GM19324 (cell line): ENCODE data around the gene DNAJC11.
"Not testable (repeated sequence)": the region's sequence is repeated elsewhere in the genome, so short reads cannot be mapped to it uniquely, and the experiment has no call there.

Experiments used
- ATAC-seq: cut with Tn5 transposase; IDR thresholded peaks from one replicate; pipeline ENCODE4 v1.9.1; 2021; ENCODE audit warnings: mild to moderate bottlenecking, moderate library complexity; ENCODE audit not compliant: unreplicated experiment, low FRiP score

Gene DNAJC11

GRCh38 chr1:6699915-6700314 is 1.7 kb downstream of the DNAJC11 start:
- not testable (repeated sequence) for ATAC-seq

GRCh38 chr1:6695868-6696267 is 5.7 kb downstream of the DNAJC11 start:
- ATAC-seq = no peak

DNA sequence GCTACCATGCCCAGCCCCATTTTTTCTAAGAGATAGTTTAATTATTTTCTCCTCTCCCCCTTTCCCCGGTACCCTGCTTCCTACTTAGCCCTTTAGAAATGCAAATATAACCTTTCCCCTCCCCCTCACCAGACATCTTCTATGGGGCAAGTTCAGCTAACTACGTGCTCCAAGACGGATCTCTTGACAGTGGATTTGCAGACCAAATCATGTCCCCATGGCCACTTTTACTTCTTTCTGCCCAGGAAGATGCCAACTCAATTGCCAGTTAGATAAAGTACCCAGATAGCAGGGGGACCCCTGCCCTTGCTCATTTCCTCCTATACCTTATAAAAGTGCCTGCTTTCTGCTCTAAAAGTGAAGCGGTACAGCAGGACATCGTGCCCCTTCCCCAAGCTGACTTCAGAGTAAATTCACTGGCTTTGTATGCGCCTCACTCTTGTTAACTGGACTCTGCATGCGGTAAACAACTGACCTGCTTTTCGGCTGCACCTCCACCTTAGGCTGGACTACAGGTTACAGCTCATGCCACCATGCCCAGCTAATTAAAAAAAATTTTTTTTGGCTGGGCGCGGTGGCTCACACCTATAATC is 7.4 kb downstream of the DNAJC11 start:
- ATAC-seq = no peak

DNA sequence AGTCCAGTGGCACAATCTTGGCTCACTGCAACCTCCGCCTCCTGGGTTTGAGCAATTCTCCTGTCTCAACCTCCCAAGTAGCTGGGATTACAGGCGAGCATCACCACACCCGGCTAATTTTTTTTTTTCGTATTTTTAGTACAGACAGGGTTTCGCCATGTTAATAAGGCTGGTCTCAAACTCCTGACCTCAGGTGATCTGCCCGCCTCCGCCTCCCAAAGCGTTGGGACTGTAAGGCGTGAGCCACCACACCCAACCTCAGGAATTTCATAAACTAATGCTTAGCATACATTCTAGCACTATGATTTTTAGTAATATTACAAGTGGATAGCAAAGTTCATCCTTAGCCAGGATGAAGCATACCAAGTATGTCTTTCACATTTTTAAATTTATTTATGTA is 8.7 kb downstream of the DNAJC11 start:
- ATAC-seq = no peak

DNA sequence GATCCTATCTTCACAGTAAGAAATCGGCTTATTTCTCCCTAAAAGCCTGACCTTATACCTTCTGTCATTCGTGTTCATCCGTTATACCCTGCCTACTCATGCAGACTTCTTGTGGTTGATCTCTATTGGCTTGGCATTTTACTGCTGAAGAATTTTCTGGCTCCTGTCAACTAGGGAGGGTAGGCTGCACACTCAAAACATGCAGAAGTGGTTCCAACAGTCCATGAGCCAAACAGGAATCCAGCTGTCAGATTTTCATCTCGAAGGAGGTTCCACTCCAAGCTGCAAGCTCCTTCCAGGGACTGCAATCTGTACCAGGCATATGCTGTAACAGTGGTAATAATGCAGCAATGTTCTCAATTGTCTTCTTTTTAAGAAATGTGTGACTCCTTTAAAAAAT is 10.1 kb downstream of the DNAJC11 start:
- no peak for ATAC-seq

DNA sequence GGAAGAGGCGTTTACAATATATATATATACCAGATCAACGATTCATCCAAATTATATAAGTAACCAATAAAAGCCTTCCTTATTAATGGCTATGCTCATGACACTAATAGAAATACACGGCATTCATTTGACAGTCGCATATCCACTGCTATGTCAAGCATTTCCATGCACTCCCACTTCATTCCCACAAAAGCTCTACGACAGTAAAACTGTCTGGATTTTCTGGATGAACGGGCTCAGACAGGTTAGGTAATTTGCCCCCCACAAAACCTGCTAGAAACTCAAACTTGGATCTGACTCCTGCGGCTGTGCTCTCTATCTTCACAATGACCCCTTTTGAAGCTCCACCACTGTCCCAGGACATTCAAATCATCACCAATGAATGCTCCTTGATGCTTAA is 11.4 kb downstream of the DNAJC11 start:
- ATAC-seq = no peak

DNA sequence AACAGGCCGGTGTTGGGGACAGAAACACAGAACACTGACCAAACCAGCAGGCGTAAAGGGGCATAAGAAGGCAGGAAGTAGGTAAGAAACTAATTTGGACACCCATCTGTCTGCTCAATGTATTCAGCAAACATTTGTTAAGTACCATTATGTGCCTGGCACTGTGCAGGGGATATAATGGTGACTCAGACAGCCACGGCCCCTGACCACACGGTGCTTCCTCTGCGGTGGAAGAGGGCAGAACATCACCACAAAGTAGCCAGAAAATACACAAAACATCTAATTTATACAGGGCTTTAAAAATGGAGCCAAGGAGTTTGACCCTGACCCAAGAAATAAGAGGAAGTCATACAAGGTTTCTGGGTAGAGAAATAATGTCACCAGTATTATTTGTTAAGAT is 12.9 kb downstream of the DNAJC11 start:
- no peak for ATAC-seq

- ATAC-seq = no peak
Observed at GRCh38 chr1:6688001-6688400, 13.6 kb downstream of the DNAJC11 start.

DNA sequence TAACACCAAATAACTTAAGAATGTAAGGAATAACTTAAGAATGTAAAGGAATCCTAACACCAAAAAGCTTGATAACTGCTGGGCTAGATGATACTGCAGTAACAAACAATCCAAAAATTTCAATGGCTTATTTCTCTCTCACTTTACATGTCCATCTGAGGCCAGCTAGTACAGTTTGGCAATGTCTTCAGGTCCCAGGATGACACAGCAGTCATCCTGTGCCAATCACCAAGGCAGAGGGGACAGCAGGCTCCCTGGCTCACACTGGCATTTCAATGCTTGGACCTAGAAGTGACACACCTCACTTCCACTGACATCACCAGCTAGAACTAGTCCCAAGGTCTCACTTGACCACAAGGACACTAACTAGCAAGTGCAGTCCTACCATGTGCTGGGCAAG is 15.3 kb downstream of the DNAJC11 start:
- ATAC-seq = no peak

- ATAC-seq = no peak
Observed at GRCh38 chr1:6685381-6685780, 16.2 kb downstream of the DNAJC11 start.

DNA sequence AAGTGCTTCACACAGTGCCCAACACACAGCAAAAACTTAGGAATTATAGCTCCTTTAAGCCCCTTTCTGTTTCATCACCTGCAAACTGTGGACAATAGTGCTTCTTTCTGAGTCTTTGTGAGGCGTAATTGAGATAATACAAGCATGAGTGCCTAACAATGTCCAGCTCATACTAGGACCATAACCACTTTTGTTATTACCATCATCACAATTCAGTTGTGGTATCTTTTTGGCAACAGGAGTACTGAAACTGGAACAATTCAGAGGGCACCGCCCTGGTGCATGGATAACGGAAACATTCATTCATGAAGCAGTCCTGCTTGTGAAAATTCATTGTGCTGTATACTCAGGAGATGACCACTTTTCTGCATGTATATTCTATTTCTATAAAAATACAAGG is 18.2 kb downstream of the DNAJC11 start:
- ATAC-seq = no peak

GRCh38 chr1:6675941-6676340 is 25.7 kb downstream of the DNAJC11 start:
- no peak for ATAC-seq

DNA sequence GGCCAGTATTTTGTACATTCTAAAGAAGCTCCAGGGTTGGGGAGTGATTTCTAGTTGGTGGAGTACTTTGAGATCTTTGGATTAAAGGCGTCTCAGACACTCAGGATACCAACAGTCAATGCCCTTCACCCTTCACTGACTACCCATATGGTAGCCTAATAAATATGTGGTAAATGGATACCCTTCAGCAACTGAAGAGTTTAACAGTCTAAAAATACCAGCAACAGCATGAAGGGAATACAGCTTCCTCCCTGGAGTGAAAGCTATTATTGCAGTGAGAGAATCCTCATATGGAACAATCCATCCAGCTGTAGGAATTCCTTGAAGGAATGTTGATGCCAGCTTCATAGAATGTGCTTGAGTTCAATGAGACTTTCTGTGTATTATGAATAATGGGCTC is 26.8 kb downstream of the DNAJC11 start:
- ATAC-seq = no peak

GRCh38 chr1:6673816-6674398 is 27.7 kb downstream of the DNAJC11 start:
- ATAC-seq = no peak

- ATAC-seq = no peak
Observed at GRCh38 chr1:6672558-6672957, 29.1 kb downstream of the DNAJC11 start.

GRCh38 chr1:6668503-6668902 is 33.1 kb downstream of the DNAJC11 start:
- no peak for ATAC-seq

DNA sequence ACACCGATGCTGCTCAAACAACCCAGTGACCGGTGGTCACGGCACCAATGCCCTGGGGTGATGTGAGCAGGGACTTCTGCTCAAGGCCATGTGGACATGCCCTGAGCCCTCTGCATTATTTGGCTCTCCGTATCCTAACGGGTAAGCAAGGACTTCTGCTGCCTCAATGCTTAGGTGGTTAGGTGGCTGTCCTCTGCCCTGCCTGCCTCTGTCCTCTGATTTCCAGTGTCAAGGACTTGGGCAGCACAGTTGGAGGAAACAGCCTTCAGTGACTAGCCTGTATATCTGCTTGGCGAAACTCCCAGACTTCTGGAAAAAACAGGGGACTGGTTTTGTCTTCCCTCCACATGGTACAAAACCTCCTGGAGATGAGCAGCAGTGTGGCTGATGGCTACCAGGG is 34.5 kb downstream of the DNAJC11 start:
- no peak for ATAC-seq

DNA sequence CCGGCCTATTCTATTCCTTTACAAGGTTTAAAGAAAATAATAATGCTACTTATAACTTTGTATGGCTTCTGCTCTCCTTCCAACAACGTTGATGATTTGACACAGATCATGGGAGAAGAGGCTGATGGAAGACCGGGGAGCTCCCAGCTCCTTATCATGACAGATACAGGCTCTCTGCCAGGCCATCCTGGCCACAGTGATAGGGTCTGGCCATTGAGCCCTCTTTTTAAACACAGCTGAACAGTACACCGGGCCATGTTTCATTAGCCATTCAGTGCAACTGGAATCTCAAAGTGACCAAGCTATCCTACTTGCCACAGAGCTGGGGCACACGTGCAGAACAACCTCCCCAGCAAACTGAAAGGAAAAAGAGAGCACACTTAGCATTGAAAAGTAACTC is 34.9 kb downstream of the DNAJC11 start:
- ATAC-seq = no peak

DNA sequence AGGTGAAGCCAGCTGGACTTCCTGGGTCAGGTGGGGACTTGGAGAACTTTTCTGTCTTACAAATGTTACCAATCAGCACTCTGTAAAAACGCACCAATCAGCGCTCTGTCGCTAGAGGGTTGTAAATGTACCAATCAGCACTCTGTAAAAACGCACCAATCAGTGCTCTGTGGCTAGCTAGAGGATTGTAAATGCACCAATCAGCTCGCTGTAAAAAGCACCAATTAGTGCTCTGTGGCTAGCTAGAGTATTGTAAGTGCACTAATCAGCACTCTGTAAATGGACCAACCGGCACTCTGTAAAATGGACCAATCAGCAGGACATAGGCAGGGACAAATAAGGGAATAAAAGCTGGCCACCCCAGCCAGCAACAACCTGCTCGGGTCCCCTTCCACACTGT is 39.1 kb downstream of the DNAJC11 start:
- not testable (repeated sequence) for ATAC-seq

GRCh38 chr1:6660415-6661049 is 41.1 kb downstream of the DNAJC11 start:
- no peak for ATAC-seq

GRCh38 chr1:6658359-6659060 is 43.1 kb downstream of the DNAJC11 start:
- no peak for ATAC-seq

- ATAC-seq = no peak
Observed at GRCh38 chr1:6657138-6657537, 44.5 kb downstream of the DNAJC11 start.
